ENCODE data around the gene SPATA9. TPM values are rescaled to one million over a fixed set of nuclear protein-coding genes. Genes with fewer than 3 reads are reported as not detected.

SPATA9 gene, protein sequence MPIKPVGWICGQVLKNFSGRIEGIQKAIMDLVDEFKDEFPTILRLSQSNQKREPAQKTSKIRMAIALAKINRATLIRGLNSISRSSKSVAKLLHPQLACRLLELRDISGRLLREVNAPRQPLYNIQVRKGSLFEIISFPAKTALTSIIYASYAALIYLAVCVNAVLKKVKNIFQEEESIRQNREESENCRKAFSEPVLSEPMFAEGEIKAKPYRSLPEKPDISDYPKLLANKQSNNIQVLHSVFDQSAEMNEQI
- 10 to 100 TPM in 1 of 2 donors, 1 to 10 TPM in 1; 7.4 to 21.2 TPM for total RNA-seq
- 36.9 TPM for polyA plus RNA-seq (ENCODE audit: insufficient read depth, low read depth, low replicate concordance)
- long read RNA-seq, donor 1 = 0 reads
- long read RNA-seq, donor 2, partial matches to known transcripts = 24 of 59 reads
- long read RNA-seq, donor 2, other reads (novel, unspliced or antisense) = 35 of 59 reads

DNA sequence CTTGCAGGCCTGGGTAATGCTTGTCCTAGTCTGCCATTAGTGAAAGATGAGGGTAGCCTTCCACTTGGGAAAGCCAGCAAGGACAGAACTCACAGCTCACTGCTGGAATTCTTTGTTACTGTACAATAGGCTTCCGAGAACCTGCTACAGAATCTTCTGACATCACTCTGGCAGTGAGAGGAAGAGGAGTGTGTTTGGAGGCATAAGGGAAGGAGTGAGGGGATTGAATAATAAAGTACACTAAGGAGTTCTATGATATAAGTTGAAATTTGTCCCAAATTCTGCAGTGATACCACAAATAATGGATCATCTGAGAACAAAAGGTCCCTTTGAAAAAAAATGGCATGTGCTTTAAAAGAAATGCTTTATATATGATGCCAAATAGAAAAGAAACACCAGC, at the start of gene SPATA9:
Gene SPATA9 (minus strand): TSS at position 101 of the 400 bp plus-strand sequence. CDS start 137 bp downstream, outside the sequence.
- H3K27ac ChIP-seq = no peak within 1 kb of the TSS
- intact Hi-C loops (cut with DNase I; ENCODE audit: low total_unique reads) = no loop called here
- TF ChIP-seq, protein P1, sequence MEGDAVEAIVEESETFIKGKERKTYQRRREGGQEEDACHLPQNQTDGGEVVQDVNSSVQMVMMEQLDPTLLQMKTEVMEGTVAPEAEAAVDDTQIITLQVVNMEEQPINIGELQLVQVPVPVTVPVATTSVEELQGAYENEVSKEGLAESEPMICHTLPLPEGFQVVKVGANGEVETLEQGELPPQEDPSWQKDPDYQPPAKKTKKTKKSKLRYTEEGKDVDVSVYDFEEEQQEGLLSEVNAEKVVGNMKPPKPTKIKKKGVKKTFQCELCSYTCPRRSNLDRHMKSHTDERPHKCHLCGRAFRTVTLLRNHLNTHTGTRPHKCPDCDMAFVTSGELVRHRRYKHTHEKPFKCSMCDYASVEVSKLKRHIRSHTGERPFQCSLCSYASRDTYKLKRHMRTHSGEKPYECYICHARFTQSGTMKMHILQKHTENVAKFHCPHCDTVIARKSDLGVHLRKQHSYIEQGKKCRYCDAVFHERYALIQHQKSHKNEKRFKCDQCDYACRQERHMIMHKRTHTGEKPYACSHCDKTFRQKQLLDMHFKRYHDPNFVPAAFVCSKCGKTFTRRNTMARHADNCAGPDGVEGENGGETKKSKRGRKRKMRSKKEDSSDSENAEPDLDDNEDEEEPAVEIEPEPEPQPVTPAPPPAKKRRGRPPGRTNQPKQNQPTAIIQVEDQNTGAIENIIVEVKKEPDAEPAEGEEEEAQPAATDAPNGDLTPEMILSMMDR (IDR thresholded peaks at IDR 0.05) = no peak
- TF ChIP-seq POLR2A (IDR thresholded peaks at IDR 0.05) = no peak
- no peaks in the 10 kb centered on the region for H3K27me3 ChIP-seq
- 81 to 82% methylated on average over 1 of the region's 1 CpG for WGBS, 2 donors
- H3K36me3 ChIP-seq (ENCODE audit: low read depth, missing control alignments) = no peaks in the 10 kb centered on the region
- H3K9me3 ChIP-seq = no peaks in the 10 kb centered on the region
- no peak for DNase-seq
- no peaks in the 10 kb centered on the region for H3K4me1 ChIP-seq
- H3K4me3 ChIP-seq = no peak within 1 kb of the TSS

DNA sequence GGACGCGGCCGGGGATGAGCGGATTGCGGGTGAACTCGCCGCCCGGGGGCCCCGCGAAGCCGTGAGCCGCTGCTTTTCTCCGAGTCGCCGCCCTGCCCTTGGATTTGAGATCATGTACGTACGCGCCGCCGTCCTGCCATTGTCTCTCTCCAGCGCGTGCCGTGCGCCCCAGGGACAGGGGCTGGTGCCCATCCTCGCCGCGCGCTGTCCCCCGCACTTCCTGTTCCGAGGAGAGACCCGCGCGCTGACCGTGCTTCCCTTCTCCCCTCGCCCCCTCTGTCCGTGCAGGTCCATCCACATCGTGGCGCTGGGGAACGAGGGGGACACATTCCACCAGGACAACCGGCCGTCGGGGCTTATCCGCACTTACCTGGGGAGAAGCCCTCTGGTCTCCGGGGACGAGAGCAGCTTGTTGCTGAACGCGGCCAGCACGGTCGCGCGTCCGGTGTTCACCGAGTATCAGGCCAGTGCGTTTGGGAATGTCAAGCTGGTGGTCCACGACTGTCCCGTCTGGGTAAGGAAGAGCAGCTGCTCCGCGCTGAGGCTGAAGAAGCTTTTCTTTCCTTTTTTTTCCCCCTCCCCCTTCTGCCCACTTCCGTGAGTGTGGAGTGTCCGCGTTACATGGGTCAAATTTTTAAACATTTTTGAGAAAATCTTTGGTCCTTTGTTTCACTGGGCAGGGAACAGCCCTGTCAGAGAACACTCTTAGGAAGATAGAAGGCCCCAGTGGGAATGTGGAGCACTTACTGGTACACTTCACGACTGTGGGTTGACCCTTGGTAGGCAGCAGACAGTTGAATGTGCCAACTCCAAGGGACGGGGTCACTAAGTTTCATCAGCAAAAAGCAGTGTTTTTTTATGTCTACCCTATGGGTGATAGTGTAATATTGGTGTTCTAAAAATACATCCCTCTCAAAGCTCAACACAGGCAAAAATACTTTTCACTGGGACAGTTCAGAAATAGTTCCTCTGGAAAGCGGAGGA, 49.1 kb upstream of the SPATA9 start:
- DNase-seq = peak; percentile 55

DNA sequence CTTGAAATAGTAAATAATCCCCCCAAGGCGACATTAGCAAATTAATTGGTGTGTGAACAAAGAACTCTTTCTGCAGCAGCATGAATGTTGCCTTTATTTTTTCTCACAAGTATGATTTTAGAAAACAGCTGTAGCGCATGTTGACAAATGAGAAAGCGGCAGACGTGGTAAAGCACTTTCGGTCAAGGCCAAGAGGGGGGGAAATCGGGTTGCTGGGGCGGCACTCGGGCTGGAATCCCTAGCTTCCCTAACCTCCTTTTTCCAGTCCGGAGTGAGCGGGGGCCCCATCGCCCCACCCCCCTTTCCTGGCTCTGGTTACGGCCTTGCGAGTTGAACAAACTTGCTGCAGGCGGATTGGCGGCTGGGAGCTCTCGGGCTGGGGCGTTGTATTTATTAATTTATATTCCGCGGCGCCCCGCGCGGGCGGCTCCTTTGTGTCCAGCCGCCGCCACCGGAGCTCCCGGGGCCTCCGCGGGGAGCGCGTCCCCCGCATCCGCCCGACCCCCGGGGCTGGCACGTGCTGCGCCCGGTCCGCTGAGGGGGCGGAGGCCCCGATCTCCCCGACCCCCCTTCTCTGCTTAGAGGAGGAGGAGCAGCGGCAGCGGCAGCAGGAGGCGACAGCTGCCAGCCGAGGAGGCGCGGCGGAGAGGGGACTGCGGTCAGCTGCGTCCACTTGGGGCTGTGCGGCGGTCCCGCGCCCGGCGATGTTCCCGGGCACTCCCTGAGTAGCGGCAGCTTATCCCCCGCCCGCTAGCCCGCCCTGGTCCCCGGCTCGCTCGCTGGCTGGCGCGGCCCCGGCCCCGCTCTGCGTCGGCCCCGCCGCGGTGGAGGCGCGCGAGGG, 48.2 kb upstream of the SPATA9 start, which contains the start of gene RHOBTB3:
Gene RHOBTB3 (plus strand): TSS at position 607 of the 841 bp plus-strand sequence. CDS start 347 bp downstream, outside the sequence.
- peak within 1 kb of the TSS; percentile 96 to 99 for H3K27ac ChIP-seq
- intact Hi-C loops (cut with DNase I; ENCODE audit: low total_unique reads) = no loop called here
- H3K9me3 ChIP-seq = no peaks in the 10 kb centered on the region
- H3K36me3 ChIP-seq (ENCODE audit: low read depth, missing control alignments) = no peaks in the 10 kb centered on the region
- DNase-seq = peak; percentile 96
- WGBS, 2 donors = 0% methylated on average over 24 to 68 of the region's 78 CpGs
- no peaks in the 10 kb centered on the region for H3K27me3 ChIP-seq
- peak within 1 kb of the TSS; percentile 87 to 89 for H3K4me3 ChIP-seq
- peak; percentile 33 for TF ChIP-seq POLR2A (IDR thresholded peaks at IDR 0.05)
- TF ChIP-seq, protein P1 (IDR thresholded peaks at IDR 0.05) = peak in 1 of 3 experiments; percentile 17
- peaks cover 58% of the 10 kb centered on the region for H3K4me1 ChIP-seq

More for the DNA sequence above, 49.1 kb upstream of the SPATA9 start:
- peaks cover 58% of the 10 kb centered on the region for H3K4me1 ChIP-seq
- H3K9me3 ChIP-seq = no peaks in the 10 kb centered on the region
- H3K36me3 ChIP-seq (ENCODE audit: low read depth, missing control alignments) = no peaks in the 10 kb centered on the region
- TF ChIP-seq, protein P1 (IDR thresholded peaks at IDR 0.05) = no peak
- no peak for TF ChIP-seq POLR2A (IDR thresholded peaks at IDR 0.05)
- WGBS, 2 donors = 0% methylated on average over 21 to 64 of the region's 64 CpGs
- peak overlapping the region; percentile 87 to 89 for H3K4me3 ChIP-seq
- H3K27me3 ChIP-seq = no peaks in the 10 kb centered on the region
- intact Hi-C loops (cut with DNase I; ENCODE audit: low total_unique reads) = loop anchor here (2.0 kb wide), 1 partner anchor 85 kb away; the partner anchor contains the start of gene RFESD
- peak overlapping the region; percentile 96 to 99 for H3K27ac ChIP-seq
